Suprapubic skin (tissue), 3 donors: ENCODE data around the gene A3GALT2.

ENCODE experiments used
- CTCF ChIP-seq, 2 donors: fragments of 200-600 bp in 1 of 2; fragments of 450-650 bp in 1 of 2; sonication (generic) in 1 of 2; IDR thresholded peaks; one replicate each; pipeline ENCODE4 v1.5.1; 2016 to 2019; ENCODE audit warnings: antibody characterized with exemption in 2 of 2, mild to moderate bottlenecking in 1 of 2, moderate library complexity in 1 of 2
- EP300 ChIP-seq: sonication (generic); formaldehyde crosslinking; IDR thresholded peaks from one replicate; pipeline ENCODE4 v1.6.1; 2017; ENCODE audit warnings: antibody characterized with exemption
- POLR2A ChIP-seq, 2 donors: fragments of 450-650 bp; IDR thresholded peaks; one replicate each; pipeline ENCODE4 v1.6.1; 2017; ENCODE audit warnings: antibody characterized with exemption in 2 of 2, mild to moderate bottlenecking in 2 of 2, moderate library complexity in 2 of 2

- TF ChIP-seq CTCF (IDR thresholded peaks at IDR 0.05): no peak
- TF ChIP-seq POLR2A (IDR thresholded peaks at IDR 0.05): no peak
- TF ChIP-seq EP300: no peak
Observed at GRCh38 chr1:33319949-33320618, 814 bp downstream of the A3GALT2 start.
